ENCODE measurements around the gene PHC2. TPM values are rescaled to one million over a fixed set of nuclear protein-coding genes. Genes with fewer than 3 reads are reported as not detected.
A peak's percentile ranks its signal among the peaks of the same experiment; 100 is the strongest.

Gene PHC2
- total and polyA plus RNA-seq, 8 donors, result 70.8 to 140 (median 109) TPM

DNA sequence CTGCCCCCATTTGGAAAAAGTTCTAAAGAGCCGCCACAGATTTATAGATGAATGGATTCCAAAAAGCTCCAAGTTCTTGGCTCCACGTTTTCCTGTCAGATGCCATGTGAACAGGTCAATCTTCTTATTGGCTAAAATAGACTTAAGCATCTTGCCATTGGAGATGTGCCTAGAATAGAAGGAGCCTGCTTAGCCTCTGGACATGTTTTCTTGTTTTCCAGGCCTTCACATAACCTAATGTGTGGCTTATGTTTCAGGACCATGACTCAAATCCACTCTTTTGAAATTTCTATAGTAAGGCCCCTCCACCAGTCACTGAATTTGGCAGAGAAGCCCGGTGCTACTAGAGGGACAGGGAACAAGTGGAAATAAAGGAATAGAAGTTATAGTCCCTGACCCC is 31.5 kb downstream of the PHC2 start:
- Histone ChIP-seq H3K27ac (peak overlapping the region in 1 of 5 donors; percentile 5), H3K4me1 (peaks cover 0 to 11% (median 0%) of the 10 kb centered on the region in 4 donors), H3K4me3 (no peak overlapping the region), H3K27me3 (no peaks in the 10 kb centered on the region), H3K9me3 (no peaks in the 10 kb centered on the region), H3K36me3 (no peaks in the 10 kb centered on the region)
- DNase-seq, result no peak
- intact Hi-C loops (cut with DNase I; ENCODE audit: low total_unique reads), result no loop called here
- no peak for TF ChIP-seq POLR2A (IDR thresholded peaks at IDR 0.05)
- no peak for TF ChIP-seq POLR2AphosphoS5 (IDR thresholded peaks at IDR 0.05)
- TF ChIP-seq, protein P1, sequence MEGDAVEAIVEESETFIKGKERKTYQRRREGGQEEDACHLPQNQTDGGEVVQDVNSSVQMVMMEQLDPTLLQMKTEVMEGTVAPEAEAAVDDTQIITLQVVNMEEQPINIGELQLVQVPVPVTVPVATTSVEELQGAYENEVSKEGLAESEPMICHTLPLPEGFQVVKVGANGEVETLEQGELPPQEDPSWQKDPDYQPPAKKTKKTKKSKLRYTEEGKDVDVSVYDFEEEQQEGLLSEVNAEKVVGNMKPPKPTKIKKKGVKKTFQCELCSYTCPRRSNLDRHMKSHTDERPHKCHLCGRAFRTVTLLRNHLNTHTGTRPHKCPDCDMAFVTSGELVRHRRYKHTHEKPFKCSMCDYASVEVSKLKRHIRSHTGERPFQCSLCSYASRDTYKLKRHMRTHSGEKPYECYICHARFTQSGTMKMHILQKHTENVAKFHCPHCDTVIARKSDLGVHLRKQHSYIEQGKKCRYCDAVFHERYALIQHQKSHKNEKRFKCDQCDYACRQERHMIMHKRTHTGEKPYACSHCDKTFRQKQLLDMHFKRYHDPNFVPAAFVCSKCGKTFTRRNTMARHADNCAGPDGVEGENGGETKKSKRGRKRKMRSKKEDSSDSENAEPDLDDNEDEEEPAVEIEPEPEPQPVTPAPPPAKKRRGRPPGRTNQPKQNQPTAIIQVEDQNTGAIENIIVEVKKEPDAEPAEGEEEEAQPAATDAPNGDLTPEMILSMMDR (IDR thresholded peaks at IDR 0.05), result no peak
- TF ChIP-seq EP300 (IDR thresholded peaks at IDR 0.05), result no peak
- WGBS, 5 donors, result 67 to 77% (median 73%) methylated on average over 3 of the region's 3 CpGs

DNA sequence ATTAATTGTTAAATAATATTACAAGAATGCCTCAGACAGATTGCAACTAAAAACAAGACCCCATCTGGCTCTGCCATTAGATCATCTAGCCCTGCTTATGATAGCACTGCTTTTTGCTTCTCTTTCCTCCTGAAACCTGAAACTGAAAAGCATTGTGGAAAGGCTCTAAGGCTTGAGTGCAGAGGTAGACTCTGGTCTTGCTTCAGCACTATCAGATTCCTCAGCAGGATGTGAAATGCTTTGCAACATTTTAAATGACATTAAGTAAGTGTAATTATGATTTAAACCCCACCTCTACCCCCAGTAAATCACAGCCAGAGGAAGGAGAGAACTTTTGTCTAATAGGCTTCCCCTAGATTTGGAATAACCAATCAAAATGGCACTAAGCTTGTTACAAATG is 32.9 kb downstream of the PHC2 start:
- H3K27ac ChIP-seq, result no peak overlapping the region
- no peaks in the 10 kb centered on the region for H3K27me3 ChIP-seq
- no peaks in the 10 kb centered on the region for H3K36me3 ChIP-seq
- no peaks in the 10 kb centered on the region for H3K9me3 ChIP-seq
- H3K4me1 ChIP-seq, result peaks cover 0 to 13% (median 3%) of the 10 kb centered on the region in 4 donors
- intact Hi-C loops (cut with DNase I; ENCODE audit: low total_unique reads), result no loop called here
- no peak for DNase-seq
- H3K4me3 ChIP-seq, result no peak overlapping the region
- TF ChIP-seq POLR2A (IDR thresholded peaks at IDR 0.05) (no peak), POLR2AphosphoS5 (IDR thresholded peaks at IDR 0.05) (no peak), EP300 (IDR thresholded peaks at IDR 0.05) (no peak)
- TF ChIP-seq, protein P1 (IDR thresholded peaks at IDR 0.05), result no peak

DNA sequence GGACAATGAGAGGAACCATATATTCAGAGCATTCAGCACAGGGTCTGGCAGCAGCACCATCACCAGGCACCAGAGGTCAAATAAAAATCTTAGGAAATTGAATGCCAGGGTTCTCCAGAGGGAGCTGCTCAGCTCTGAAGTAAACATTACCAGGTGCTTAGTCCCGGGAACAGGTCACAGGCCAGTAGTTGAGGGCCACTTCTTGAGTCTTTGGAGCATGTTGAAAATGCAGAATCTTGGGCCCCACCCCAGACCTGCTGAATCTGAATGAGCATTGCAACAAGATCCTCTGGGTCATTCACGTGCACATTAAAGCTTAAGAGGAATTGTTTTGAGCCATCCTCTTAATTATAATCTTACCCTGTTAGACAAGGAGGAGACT is 33.8 kb downstream of the PHC2 start:
- 50 to 80% (median 76%) methylated on average over 2 of the region's 2 CpGs for WGBS, 5 donors
- no peaks in the 10 kb centered on the region for H3K9me3 ChIP-seq
- peaks cover 0 to 22% (median 6%) of the 10 kb centered on the region in 4 donors for H3K4me1 ChIP-seq
- H3K27me3 ChIP-seq, result no peaks in the 10 kb centered on the region
- H3K27ac ChIP-seq, result no peak overlapping the region
- intact Hi-C loops (cut with DNase I; ENCODE audit: low total_unique reads), result no loop called here
- DNase-seq, result no peak
- TF ChIP-seq POLR2A (IDR thresholded peaks at IDR 0.05), result no peak
- TF ChIP-seq, protein P1 (IDR thresholded peaks at IDR 0.05), result no peak
- no peak for TF ChIP-seq POLR2AphosphoS5 (IDR thresholded peaks at IDR 0.05)
- no peak for TF ChIP-seq EP300 (IDR thresholded peaks at IDR 0.05)
- no peak overlapping the region for H3K4me3 ChIP-seq
- no peaks in the 10 kb centered on the region for H3K36me3 ChIP-seq

DNA sequence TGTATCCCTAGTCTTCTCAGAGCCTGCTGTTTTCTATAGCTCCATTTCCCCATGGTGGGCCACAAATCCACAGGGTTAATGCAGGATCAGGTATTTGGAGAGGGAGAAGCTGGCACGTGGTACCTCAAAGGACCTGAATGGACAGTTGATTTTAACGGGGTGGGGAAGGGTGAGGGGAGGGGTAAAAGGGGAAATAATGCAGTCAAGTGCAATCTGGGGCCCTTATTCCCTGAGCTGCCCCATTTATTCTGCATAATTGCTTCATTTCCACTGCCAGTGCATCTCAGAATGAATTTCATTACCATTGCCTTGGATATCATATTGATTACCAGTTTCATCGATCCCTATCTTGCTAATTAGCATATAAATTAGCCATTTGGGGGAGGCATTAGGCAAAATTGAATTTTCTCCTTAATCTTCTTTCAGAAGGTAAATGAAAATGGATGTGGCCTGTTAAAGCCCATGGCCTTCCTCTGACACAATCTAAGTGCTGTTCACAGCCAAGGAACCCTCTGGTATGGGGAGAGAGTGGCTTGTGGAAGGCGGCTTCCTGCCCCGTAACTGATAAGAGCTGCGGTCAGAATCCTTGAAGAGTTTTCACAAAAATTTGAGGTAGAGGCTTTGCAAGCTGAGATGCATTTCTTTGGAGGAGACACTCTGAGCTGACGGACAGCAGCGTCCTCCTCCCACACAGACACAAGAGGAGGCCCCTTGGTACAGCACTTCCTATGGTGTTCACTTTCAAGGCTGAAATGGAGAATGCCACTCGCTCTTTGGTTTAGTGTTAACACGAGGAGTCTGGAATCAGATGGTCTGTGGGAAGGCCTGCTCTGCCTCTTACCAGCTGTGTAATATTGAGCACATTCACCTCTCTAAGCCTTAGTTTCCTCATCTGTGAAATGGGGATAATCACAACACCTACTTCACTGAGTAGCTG is 34.4 kb downstream of the PHC2 start:
- DNase-seq, result no peak
- Histone ChIP-seq H3K36me3 (no peaks in the 10 kb centered on the region), H3K27ac (no peak overlapping the region), H3K9me3 (no peaks in the 10 kb centered on the region), H3K27me3 (no peaks in the 10 kb centered on the region), H3K4me1 (peaks cover 0 to 29% (median 6%) of the 10 kb centered on the region in 4 donors), H3K4me3 (no peak overlapping the region)
- intact Hi-C loops (cut with DNase I; ENCODE audit: low total_unique reads), result no loop called here
- WGBS, 5 donors, result 59 to 73% (median 70%) methylated on average over 10 of the region's 10 CpGs
- TF ChIP-seq, protein P1 (IDR thresholded peaks at IDR 0.05), result no peak
- TF ChIP-seq EP300 (IDR thresholded peaks at IDR 0.05) (no peak), POLR2AphosphoS5 (IDR thresholded peaks at IDR 0.05) (no peak), POLR2A (IDR thresholded peaks at IDR 0.05) (no peak)
